Bladder microvascular endothelial cell (primary cell): ENCODE measurements around the gene ARL15. TPM values are rescaled to one million over a fixed set of nuclear protein-coding genes. Genes with fewer than 3 reads are reported as not detected.

Experiments used
- total RNA-seq: library from RNA; depleted of rRNA; stranded (reverse); fragments of >200 nt; gene quantifications from 2 replicates; pipeline ENCODE4 v1.2.3, GENCODE V29; 2014

ARL15 gene
- total RNA-seq, result 29.0 and 53.9 TPM in 2 replicates

GRCh38 chr5:54310433-54311175, at the start of gene ARL15:
Gene ARL15, minus strand, starts transcription at chr5:54310573.

Other genes with a start within 250 kb of the ARL15 start
- gene HSPB3, start 145.1 kb upstream of the ARL15 start, total RNA-seq, result not detected in 2 replicates
- 12.6 and 17.3 TPM in 2 replicates for gene SNX18, start 207.2 kb upstream of the ARL15 start, total RNA-seq